HEK293 (cell line): ENCODE measurements around the gene MAP3K13.

Source experiments
- BCL11A ChIP-seq: fragments of 450-650 bp; formaldehyde crosslinking; IDR thresholded peaks from 2 replicates; pipeline ENCODE4 v1.5.1; 2016; ENCODE audit warnings: low read depth, missing biosample characterization, missing genetic modification characterization
- HOXD13 ChIP-seq: sonication (generic); formaldehyde crosslinking; IDR thresholded peaks from 2 replicates; pipeline ENCODE4 v1.8.0; 2022; ENCODE audit warnings: missing genetic modification reagents, borderline replicate concordance
- KLF8 ChIP-seq: fragments of 450-650 bp; formaldehyde crosslinking; IDR thresholded peaks from 2 replicates; pipeline ENCODE4 v1.5.1; 2016; ENCODE audit warnings: missing biosample characterization, missing genetic modification characterization
- MYNN ChIP-seq: fragments of 450-650 bp; formaldehyde crosslinking; IDR thresholded peaks from 2 replicates; pipeline ENCODE4 v1.5.1; 2016; ENCODE audit warnings: missing biosample characterization, missing genetic modification characterization, borderline replicate concordance
- PRDM2 ChIP-seq: fragments of 450-650 bp; formaldehyde crosslinking; IDR thresholded peaks from 2 replicates; pipeline ENCODE4 v1.5.1; 2016; ENCODE audit warnings: missing biosample characterization, missing genetic modification characterization, borderline replicate concordance
- ZBTB20 ChIP-seq: fragments of 450-650 bp; formaldehyde crosslinking; IDR thresholded peaks from 2 replicates; pipeline ENCODE4 v1.5.1; 2016; ENCODE audit warnings: missing biosample characterization, missing genetic modification characterization
- ZBTB44 ChIP-seq: fragments of 450-650 bp; IDR thresholded peaks from 2 replicates; pipeline ENCODE4 v1.5.1; 2018; ENCODE audit warnings: missing biosample characterization, mild to moderate bottlenecking, missing genetic modification characterization
- ZBTB48 ChIP-seq: fragments of 450-650 bp; formaldehyde crosslinking; IDR thresholded peaks from 2 replicates; pipeline ENCODE4 v1.5.1; 2016; ENCODE audit warnings: missing biosample characterization, missing genetic modification characterization
- ZFP3 ChIP-seq: fragments of 450-650 bp; formaldehyde crosslinking; IDR thresholded peaks from 2 replicates; pipeline ENCODE4 v1.5.1; 2016; ENCODE audit warnings: low read depth, missing biosample characterization, missing genetic modification characterization
- ZNF10 ChIP-seq: fragments of 450-650 bp; formaldehyde crosslinking; IDR thresholded peaks from 2 replicates; pipeline ENCODE4 v1.5.1; 2017; ENCODE audit warnings: missing biosample characterization, missing genetic modification characterization
- ZNF132 ChIP-seq: fragments of 450-650 bp; formaldehyde crosslinking; IDR thresholded peaks from 2 replicates; pipeline ENCODE4 v1.5.1; 2017; ENCODE audit warnings: missing biosample characterization, missing genetic modification characterization, borderline replicate concordance
- ZNF146 ChIP-seq: fragments of 450-650 bp; formaldehyde crosslinking; IDR thresholded peaks from 2 replicates; pipeline ENCODE4 v1.5.1; 2016; ENCODE audit warnings: missing biosample characterization, missing genetic modification characterization
- ZNF148 ChIP-seq: fragments of 450-650 bp; formaldehyde crosslinking; IDR thresholded peaks from 2 replicates; pipeline ENCODE4 v1.5.0; 2017; ENCODE audit warnings: missing biosample characterization, missing genetic modification characterization, borderline replicate concordance
- ZNF16 ChIP-seq: fragments of 450-650 bp; formaldehyde crosslinking; IDR thresholded peaks from 2 replicates; pipeline ENCODE4 v1.5.1; 2016; ENCODE audit warnings: low read depth, missing biosample characterization, missing genetic modification characterization
- ZNF18 ChIP-seq: fragments of 450-650 bp; formaldehyde crosslinking; IDR thresholded peaks from 2 replicates; pipeline ENCODE4 v1.5.1; 2016; ENCODE audit warnings: missing biosample characterization, missing genetic modification characterization
- ZNF239 ChIP-seq: fragments of 450-650 bp; formaldehyde crosslinking; IDR thresholded peaks from 2 replicates; pipeline ENCODE4 v1.5.1; 2016; ENCODE audit warnings: missing biosample characterization, missing genetic modification characterization
- ZNF24 ChIP-seq: fragments of 450-650 bp; formaldehyde crosslinking; IDR thresholded peaks from 2 replicates; pipeline ENCODE4 v1.5.1; 2016; ENCODE audit warnings: missing biosample characterization, missing genetic modification characterization
- ZNF488 ChIP-seq: fragments of 450-650 bp; formaldehyde crosslinking; IDR thresholded peaks from 2 replicates; pipeline ENCODE4 v1.5.1; 2016; ENCODE audit warnings: missing biosample characterization, missing genetic modification characterization
- ZNF561 ChIP-seq: fragments of 450-650 bp; IDR thresholded peaks from 2 replicates; pipeline ENCODE4 v1.5.1; 2018; ENCODE audit warnings: missing biosample characterization, missing genetic modification characterization, borderline replicate concordance
- ZNF629 ChIP-seq: fragments of 450-650 bp; formaldehyde crosslinking; IDR thresholded peaks from 2 replicates; pipeline ENCODE4 v1.5.1; 2017; ENCODE audit warnings: missing biosample characterization, missing genetic modification characterization
- ZNF692 ChIP-seq: fragments of 450-650 bp; formaldehyde crosslinking; IDR thresholded peaks from 2 replicates; pipeline ENCODE4 v1.5.1; 2016; ENCODE audit warnings: missing biosample characterization, missing genetic modification characterization
- ZSCAN30 ChIP-seq: fragments of 450-650 bp; IDR thresholded peaks from 2 replicates; pipeline ENCODE4 v1.5.1; 2018; ENCODE audit warnings: missing biosample characterization, mild to moderate bottlenecking, missing genetic modification characterization, moderate library complexity
- ZSCAN5A ChIP-seq: fragments of 450-650 bp; formaldehyde crosslinking; IDR thresholded peaks from 2 replicates; pipeline ENCODE4 v1.5.1; 2016; ENCODE audit warnings: missing biosample characterization, missing genetic modification characterization

Gene MAP3K13

GRCh38 chr3:185362850-185363661 is at the start of gene MAP3K13 (continued):
- TF ChIP-seq PRDM2 (tag by site-specific recombination) (no peak), ZNF18 (tag by site-specific recombination) (0 out of 2 replicates have a peak, but pooled peaks have one; percentile 39), ZBTB44 (tag by site-specific recombination) (no peak), ZNF629 (peak; percentile 87), ZNF10 (tag by site-specific recombination) (no peak), ZNF16 (no peak), ZNF146 (tag by site-specific recombination) (no peak), ZNF692 (tag by site-specific recombination) (peak; percentile 72), ZSCAN5A (tag by site-specific recombination) (no peak), BCL11A (tag by site-specific recombination) (no peak), MYNN (tag by site-specific recombination) (no peak), ZBTB20 (tag by site-specific recombination) (no peak), ZBTB48 (tag by site-specific recombination) (no peak), HOXD13 (CRISPR knock-in tag) (no peak), ZFP3 (tag by site-specific recombination) (no peak), ZNF488 (tag by site-specific recombination) (no peak), ZNF239 (no peak), ZNF561 (no peak), ZNF24 (tag by site-specific recombination) (no peak), ZNF148 (tag by site-specific recombination) (no peak), KLF8 (0 out of 2 replicates have a peak, but pooled peaks have one; percentile 37), ZNF132 (tag by site-specific recombination) (no peak), ZSCAN30 (tag by site-specific recombination) (no peak)
